Nephron progenitor cell (in vitro differentiated cells): ENCODE data around the gene LPP.
A peak's percentile ranks its signal among the peaks of the same experiment; 100 is the strongest.

Experiments used
- DNase-seq: peaks from one replicate; pipeline ENCODE4 v3.0.0; 2021
- H3K27ac Mint-ChIP-seq: 2 replicates; pipeline ENCODE4 v1.8.0; 2021; ENCODE audit warnings: mild to moderate bottlenecking, moderate library complexity, mixed read lengths
- H3K27me3 Mint-ChIP-seq: 2 replicates; pipeline ENCODE4 v1.8.0; 2021; ENCODE audit warnings: mild to moderate bottlenecking, low read depth, mixed read lengths; ENCODE audit not compliant: poor library complexity
- H3K36me3 Mint-ChIP-seq: 2 replicates; pipeline ENCODE4 v1.8.0; 2021; ENCODE audit warnings: low read depth, mixed read lengths
- H3K4me1 Mint-ChIP-seq: 2 replicates; pipeline ENCODE4 v1.8.0; 2021; ENCODE audit warnings: mixed read lengths
- H3K4me3 Mint-ChIP-seq: 2 replicates; pipeline ENCODE4 v1.8.0; 2021; ENCODE audit warnings: mild to moderate bottlenecking, moderate library complexity, mixed read lengths
- H3K9me3 Mint-ChIP-seq: 2 replicates; pipeline ENCODE4 v1.8.0; 2021; ENCODE audit warnings: mild to moderate bottlenecking, moderate library complexity, mixed read lengths
- TF ChIP-seq, protein P1 (sequence below): fragments of 200-600 bp; sonication (generic); IDR thresholded peaks from 2 replicates; pipeline ENCODE4 v1.5.0; 2021; ENCODE audit warnings: antibody characterized with exemption

The LPP gene

DNA sequence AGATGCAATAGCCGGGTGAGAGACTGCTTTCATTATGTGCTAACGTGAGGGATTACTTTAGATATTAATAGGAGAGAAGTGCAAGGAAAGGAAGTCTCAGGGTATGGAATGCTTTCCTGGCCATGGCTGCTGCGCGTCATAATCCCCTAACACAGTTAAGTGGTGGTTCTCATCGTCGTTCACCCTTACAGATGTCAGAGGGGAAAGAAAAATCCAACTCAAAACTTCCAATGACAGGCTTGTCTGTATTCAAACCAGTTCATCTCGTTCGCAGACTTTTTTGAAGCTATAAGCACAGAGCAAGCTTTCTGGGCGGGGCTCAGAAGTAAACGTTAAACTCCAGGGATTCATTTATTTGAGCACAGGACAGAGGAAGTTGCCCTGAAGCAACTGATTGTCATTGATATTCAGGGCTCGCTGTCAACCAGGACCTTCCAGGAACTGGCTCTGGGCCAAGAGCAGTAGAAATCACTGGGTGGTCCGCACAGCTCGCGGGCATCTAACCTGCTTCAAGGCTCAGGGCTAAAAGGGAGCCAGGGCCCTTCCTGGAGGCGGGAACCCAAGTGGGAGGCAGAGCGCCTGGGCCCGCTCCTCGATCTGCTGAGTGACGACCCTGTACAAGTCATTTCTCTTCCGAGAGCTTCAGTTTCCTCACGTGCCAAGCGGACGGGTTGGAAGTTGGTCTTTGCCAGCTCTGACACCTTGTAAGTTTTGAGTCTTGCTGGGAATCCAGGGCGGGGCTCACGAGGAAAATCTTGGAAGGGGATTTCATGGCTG lies 1.1 kb upstream of the LPP start:
- TF ChIP-seq, protein P1, sequence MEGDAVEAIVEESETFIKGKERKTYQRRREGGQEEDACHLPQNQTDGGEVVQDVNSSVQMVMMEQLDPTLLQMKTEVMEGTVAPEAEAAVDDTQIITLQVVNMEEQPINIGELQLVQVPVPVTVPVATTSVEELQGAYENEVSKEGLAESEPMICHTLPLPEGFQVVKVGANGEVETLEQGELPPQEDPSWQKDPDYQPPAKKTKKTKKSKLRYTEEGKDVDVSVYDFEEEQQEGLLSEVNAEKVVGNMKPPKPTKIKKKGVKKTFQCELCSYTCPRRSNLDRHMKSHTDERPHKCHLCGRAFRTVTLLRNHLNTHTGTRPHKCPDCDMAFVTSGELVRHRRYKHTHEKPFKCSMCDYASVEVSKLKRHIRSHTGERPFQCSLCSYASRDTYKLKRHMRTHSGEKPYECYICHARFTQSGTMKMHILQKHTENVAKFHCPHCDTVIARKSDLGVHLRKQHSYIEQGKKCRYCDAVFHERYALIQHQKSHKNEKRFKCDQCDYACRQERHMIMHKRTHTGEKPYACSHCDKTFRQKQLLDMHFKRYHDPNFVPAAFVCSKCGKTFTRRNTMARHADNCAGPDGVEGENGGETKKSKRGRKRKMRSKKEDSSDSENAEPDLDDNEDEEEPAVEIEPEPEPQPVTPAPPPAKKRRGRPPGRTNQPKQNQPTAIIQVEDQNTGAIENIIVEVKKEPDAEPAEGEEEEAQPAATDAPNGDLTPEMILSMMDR = no peak
- Mint-ChIP-seq H3K36me3 (no peaks in the 10 kb centered on the region), H3K4me3 (peak overlapping the region; percentile 99), H3K9me3 (no peaks in the 10 kb centered on the region), H3K27me3 (no peaks in the 10 kb centered on the region), H3K27ac (peak overlapping the region; percentile 95), H3K4me1 (peaks cover 49% of the 10 kb centered on the region)
- peak; percentile 38 for DNase-seq

DNA sequence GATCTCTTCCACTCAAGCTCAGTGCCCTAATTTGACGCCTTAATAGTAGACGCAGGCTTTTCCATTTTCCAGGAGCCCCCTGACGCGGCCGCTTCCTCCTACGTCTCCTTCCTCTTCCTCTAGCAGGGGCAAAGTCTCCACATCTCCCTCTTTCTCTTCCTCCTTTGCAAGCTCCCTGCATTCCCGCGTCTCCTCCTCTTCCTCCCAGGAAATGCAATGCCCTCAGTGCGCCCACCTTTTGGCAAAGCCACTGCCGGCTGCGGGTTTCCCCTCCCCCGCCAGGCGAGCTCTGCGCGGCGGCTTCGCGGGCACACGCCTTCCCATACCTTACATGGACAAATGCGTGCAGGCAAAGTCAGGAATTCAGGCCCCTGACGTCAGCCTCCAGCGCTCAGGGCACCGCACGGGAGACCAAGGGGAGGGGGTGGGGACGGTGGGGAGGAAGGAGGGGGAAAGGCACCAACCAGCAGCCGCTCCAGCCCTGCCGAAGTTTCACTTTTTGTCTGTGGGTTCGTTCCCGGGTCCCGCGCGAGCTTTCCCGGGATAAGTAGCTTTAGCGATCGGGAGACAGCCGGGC lies 432 bp upstream of the LPP start:
- DNase-seq = peak; percentile 80
- H3K36me3 Mint-ChIP-seq = no peaks in the 10 kb centered on the region
- peaks cover 56% of the 10 kb centered on the region for H3K4me1 Mint-ChIP-seq
- H3K9me3 Mint-ChIP-seq = no peaks in the 10 kb centered on the region
- TF ChIP-seq, protein P1 = no peak
- H3K4me3 Mint-ChIP-seq = peak overlapping the region; percentile 99
- H3K27ac Mint-ChIP-seq = peak overlapping the region; percentile 95
- no peaks in the 10 kb centered on the region for H3K27me3 Mint-ChIP-seq

DNA sequence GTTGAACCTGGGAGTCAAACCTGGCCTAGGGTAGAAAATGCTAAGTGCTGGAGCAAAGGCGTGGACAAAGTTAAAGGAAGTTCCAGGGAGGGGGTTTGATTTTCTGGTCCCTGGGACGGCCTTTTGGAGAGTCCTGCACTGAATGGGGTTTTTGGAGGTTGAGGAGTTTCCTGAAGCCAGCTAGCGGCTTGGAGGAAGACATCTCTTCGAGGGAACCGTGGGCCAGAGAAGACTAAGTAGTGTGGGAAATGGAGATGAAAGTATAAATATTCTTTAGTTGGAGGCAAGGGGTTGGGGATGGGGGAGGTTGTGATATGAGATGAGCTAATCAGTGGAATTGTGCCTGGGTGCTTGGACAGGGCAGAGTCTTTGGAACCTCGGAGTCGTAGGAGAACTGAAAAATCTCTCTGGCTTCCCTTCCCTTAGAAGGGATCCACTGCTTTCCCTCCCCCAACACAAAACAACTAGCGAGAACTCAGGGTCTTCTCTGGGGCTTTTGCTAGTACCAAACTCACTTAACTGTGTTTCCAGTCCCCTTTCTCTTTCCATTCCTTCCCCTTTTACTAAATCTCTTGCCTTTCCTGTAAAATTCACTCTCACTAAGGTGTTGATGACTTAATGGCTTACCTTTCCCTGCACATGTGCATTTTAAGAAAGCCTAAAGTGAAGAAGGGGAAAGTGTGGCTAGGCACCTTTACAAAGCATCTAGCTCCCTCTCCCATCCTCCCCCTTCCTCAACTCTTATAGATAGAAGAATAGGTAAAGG lies 1.0 kb downstream of the LPP start:
- Mint-ChIP-seq H3K4me1 (peaks cover 67% of the 10 kb centered on the region), H3K9me3 (no peaks in the 10 kb centered on the region), H3K27ac (peak overlapping the region; percentile 5), H3K4me3 (peak overlapping the region; percentile 99), H3K36me3 (peaks cover 3% of the 10 kb centered on the region), H3K27me3 (no peaks in the 10 kb centered on the region)
- TF ChIP-seq, protein P1 = no peak
- DNase-seq = no peak

DNA sequence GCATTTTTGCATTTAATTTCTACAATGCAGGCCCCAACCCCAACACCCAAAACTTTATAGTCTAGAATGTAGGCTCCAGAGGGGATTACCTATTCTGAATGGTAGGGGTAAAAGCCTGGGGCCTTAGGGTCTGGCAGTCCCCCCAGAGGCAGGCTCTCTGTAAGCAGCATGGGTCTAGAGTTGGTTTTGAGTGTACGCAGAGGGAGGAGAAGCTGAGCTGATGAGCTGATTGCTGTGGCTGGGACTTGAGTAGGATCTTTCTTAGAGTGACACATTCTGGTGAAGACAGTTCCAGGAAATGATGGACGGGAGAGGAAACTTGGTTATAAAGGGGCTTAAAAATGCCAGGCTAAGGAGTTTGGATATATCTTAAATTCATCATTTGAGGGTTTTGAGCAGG lies 2.1 kb downstream of the LPP start:
- Mint-ChIP-seq H3K4me3 (peak overlapping the region; percentile 44), H3K9me3 (no peaks in the 10 kb centered on the region), H3K27ac (peak overlapping the region; percentile 3)

DNA sequence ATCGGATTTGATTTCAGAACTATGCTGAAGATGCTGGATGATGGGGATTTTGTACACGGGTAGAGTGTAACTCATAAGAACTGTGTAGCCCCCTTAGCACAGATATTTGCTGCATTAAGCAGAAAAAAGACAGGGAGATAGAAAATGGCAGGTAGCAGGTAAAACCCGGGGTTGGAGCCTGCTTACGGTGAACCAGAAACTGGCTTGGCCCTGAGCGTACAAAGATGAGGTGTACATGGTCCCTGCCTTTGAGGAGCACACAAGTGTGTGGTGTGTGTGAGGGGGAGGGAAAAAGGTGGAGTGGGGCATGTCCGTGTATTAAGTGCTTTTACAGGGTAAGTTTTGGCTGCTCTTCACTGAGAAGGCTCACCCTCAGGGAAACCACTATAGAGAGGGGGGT lies 3.5 kb downstream of the LPP start:
- H3K27me3 Mint-ChIP-seq = no peaks in the 10 kb centered on the region
- peak overlapping the region; percentile 14 for H3K27ac Mint-ChIP-seq
- no peak for DNase-seq
- peaks cover 11% of the 10 kb centered on the region for H3K36me3 Mint-ChIP-seq
- peaks cover 75% of the 10 kb centered on the region for H3K4me1 Mint-ChIP-seq
- TF ChIP-seq, protein P1 = no peak
- H3K4me3 Mint-ChIP-seq = peak overlapping the region; percentile 25
- H3K9me3 Mint-ChIP-seq = no peaks in the 10 kb centered on the region

More for the DNA sequence above, 2.1 kb downstream of the LPP start:
- TF ChIP-seq, protein P1 = no peak
- no peak for DNase-seq
- Mint-ChIP-seq H3K4me1 (peaks cover 75% of the 10 kb centered on the region), H3K27me3 (no peaks in the 10 kb centered on the region), H3K36me3 (peaks cover 11% of the 10 kb centered on the region)
